K562 (cell line): ENCODE data around the gene CNTNAP4. TPM values are rescaled to one million over a fixed set of nuclear protein-coding genes. Genes with fewer than 3 reads are reported as not detected.

Experiments used
- ATAC-seq: fragments of 200-7000 bp; cut with Tn5 transposase; 3 replicates; pipeline ENCODE4 v1.9.1; 2020; ENCODE audit warnings: moderate library complexity
- BruUV-seq: library from RNA; stranded (reverse); fragments of 400-500 nt; replicated peaks from 2 replicates; lab custom pipeline; 2021; lab: Mats Ljungman, UMichigan
- CTCF ChIA-PET: fragments of 300-600 bp; formaldehyde crosslinking; extraction: SDS; loops from one replicate; lab custom pipeline; 2021; ENCODE audit warnings: low intra/inter-chr PET ratio; lab: Yijun Ruan, JAX
- POLR2A ChIA-PET: fragments of 300-600, 350-650 bp; sonication (Branson Sonifier 250); formaldehyde crosslinking; extraction: SDS; loops from one replicate; lab custom pipeline; 2021; ENCODE audit warnings: antibody characterized with exemption, inconsistent platforms; lab: Yijun Ruan, JAX
- DNase-seq, 4 experiments: peaks; one replicate each; pipeline versions ENCODE4 v3.0.0 to v3.0.0-alpha.2; 2011 to 2018; ENCODE audit warnings: low spot score in 3 of 4, mixed read lengths in 3 of 4; ENCODE audit errors: extremely low read depth in 1 of 4
- FAIRE-seq: peaks from 2 replicates; lab custom pipeline; 2011; peaks lifted over from hg19 to GRCh38; lab: Jason Lieb, UNC
- H2AFZ ChIP-seq: 2 replicates; pipeline ENCODE4 v1.6.0; 2011; ENCODE audit warnings: low read depth, low read length, control low read depth, inconsistent platforms
- H3K27ac ChIP-seq: fragments of 200-600 bp; 3 replicates; pipeline ENCODE4 v1.8.0; 2011; ENCODE audit warnings: low read depth, mild to moderate bottlenecking, control low read depth, inconsistent platforms, low read length, moderate library complexity, mixed read lengths; ENCODE audit errors: extremely low read depth
- H3K27me3 ChIP-seq, 2 experiments: fragments of 300-600 bp in 1 of 2; 2 replicates in 1 of 2; 3 replicates in 1 of 2; pipeline versions ENCODE4 v1.6.0 to v1.8.0; 2011; ENCODE audit warnings: inconsistent platforms in 2 of 2, low read length in 2 of 2, mild to moderate bottlenecking in 1 of 2, mixed read lengths in 1 of 2, moderate library complexity in 1 of 2; ENCODE audit not compliant: control insufficient read depth in 2 of 2, insufficient read depth in 2 of 2
- H3K36me3 ChIP-seq: fragments of 300-600 bp; 3 replicates; pipeline ENCODE4 v1.8.0; 2011; ENCODE audit warnings: mild to moderate bottlenecking, low read length, inconsistent platforms; ENCODE audit not compliant: control insufficient read depth, insufficient read depth
- H3K4me1 ChIP-seq, 2 experiments: fragments of 200-600 bp in 1 of 2; replicated peaks in 1 of 2; 2 replicates in 1 of 2; 3 replicates in 1 of 2; pipeline versions ENCODE4 v1.5.1 to v1.8.0; 2011; ENCODE audit warnings: inconsistent platforms in 2 of 2, low read length in 2 of 2, mild to moderate bottlenecking in 1 of 2, mixed read lengths in 1 of 2, moderate library complexity in 1 of 2; ENCODE audit not compliant: control insufficient read depth in 2 of 2, insufficient read depth in 2 of 2
- H3K4me2 ChIP-seq: 2 replicates; pipeline ENCODE4 v1.6.1; 2011; ENCODE audit warnings: low read length, control low read depth, inconsistent platforms, mixed read lengths; ENCODE audit not compliant: insufficient read depth
- H3K4me3 ChIP-seq: fragments of 200-600 bp; sonication (generic), shearing (Covaris generic); 2 replicates; pipeline ENCODE4 v1.5.1; 2016; ENCODE audit warnings: control low read depth, inconsistent platforms
- H3K79me2 ChIP-seq: fragments of 200-600 bp; 3 replicates; pipeline ENCODE4 v1.8.0; 2011; ENCODE audit warnings: low read length, inconsistent platforms; ENCODE audit not compliant: control insufficient read depth, insufficient read depth
- H3K9ac ChIP-seq, 2 experiments: 2 replicates each; pipeline versions ENCODE4 v1.6.0 to v1.6.1; 2011; ENCODE audit warnings: low read depth in 2 of 2, low read length in 2 of 2, control low read depth in 1 of 2, inconsistent platforms in 1 of 2, mild to moderate bottlenecking in 1 of 2, mixed read lengths in 1 of 2; ENCODE audit not compliant: insufficient read depth in 1 of 2
- H3K9me1 ChIP-seq: one replicate; pipeline ENCODE4 v1.6.0; 2011; ENCODE audit warnings: inconsistent platforms, mild to moderate bottlenecking, low read length, moderate library complexity; ENCODE audit not compliant: control insufficient read depth, insufficient read depth
- H3K9me3 ChIP-seq: replicated peaks from 2 replicates; pipeline ENCODE4 v1.5.1; 2011; ENCODE audit warnings: low read depth, low read length, inconsistent platforms; ENCODE audit not compliant: control insufficient read depth, insufficient read depth
- H4K20me1 ChIP-seq: replicated peaks from 2 replicates; pipeline ENCODE4 v1.6.1; 2011; ENCODE audit warnings: low read length, inconsistent platforms, mixed read lengths; ENCODE audit not compliant: control insufficient read depth, insufficient read depth
- CEBPZ ChIP-seq: fragments of 150-350 bp; IDR thresholded peaks from 2 replicates; pipeline ENCODE4 v1.6.1; 2014; ENCODE audit warnings: low read depth, mild to moderate bottlenecking, low read length, borderline replicate concordance
- CREB5 ChIP-seq: fragments of 250-450 bp; sonication (Bioruptor Pico); IDR thresholded peaks from 2 replicates; pipeline ENCODE4 v1.5.0; 2020; ENCODE audit warnings: mild to moderate bottlenecking
- RERE ChIP-seq: sonication (generic); formaldehyde crosslinking; IDR thresholded peaks from 2 replicates; pipeline ENCODE4 v1.8.0; 2023; ENCODE audit warnings: missing genetic modification reagents, mild to moderate bottlenecking, borderline replicate concordance
- RNF219 ChIP-seq: fragments of 250-450 bp; sonication (Bioruptor Pico); IDR thresholded peaks from 2 replicates; pipeline ENCODE4 v1.5.0; 2022; ENCODE audit warnings: mild to moderate bottlenecking
- SIRT6 ChIP-seq: IDR thresholded peaks from one replicate; pipeline ENCODE4 v1.6.1; 2012; ENCODE audit warnings: low read depth, mild to moderate bottlenecking, control low read depth, inconsistent platforms, low read length, moderate library complexity
- USF2 ChIP-seq: sonication (generic); formaldehyde crosslinking; IDR thresholded peaks from 2 replicates; pipeline ENCODE4 v1.5.0; 2020; ENCODE audit warnings: missing genetic modification reagents
- ZFP30 ChIP-seq: fragments of 250-450 bp; sonication (Bioruptor Pico); IDR thresholded peaks from 2 replicates; pipeline ENCODE4 v1.8.0; 2022; ENCODE audit warnings: moderate library complexity, mild to moderate bottlenecking, inconsistent platforms, borderline replicate concordance
- ZNF274 ChIP-seq: IDR thresholded peaks from 2 replicates; pipeline ENCODE4 v1.6.1; 2011; ENCODE audit warnings: low read depth, mild to moderate bottlenecking, low read length, moderate library complexity, borderline replicate concordance
- WGBS: fragments of 100-300 bp; shearing (Covaris generic); methylation state at CpG from one replicate; pipeline ENCODE4 v1.1.6; 2016; ENCODE audit warnings: low coverage, mixed read lengths; ENCODE audit not compliant: insufficient coverage; ENCODE audit errors: missing lambda C conversion rate; 5-methylcytosine and 5-hydroxymethylcytosine counted together
- in situ Hi-C: fragments of 300-500 bp; cut with MboI; formaldehyde crosslinking; loops from 4 replicates; pipeline ENCODE4 v1.15.0; 2018; ENCODE audit warnings: inconsistent platforms, mixed read lengths
- intact Hi-C: fragments of 100-400 bp; cut with micrococcal nuclease; formaldehyde crosslinking; loops from 2 replicates; pipeline ENCODE4 v1.14.2; 2022
- polyA plus RNA-seq, 8 experiments: library from polyadenylated mRNA; depleted of rRNA in 4 of 8; stranded (reverse) in 5 of 8; unstranded in 3 of 8; fragments of >200 nt; fragmentation: Nextera tagmentation in 2 of 8; fragmentation: Illumina TruSeq in 1 of 8; extraction: Ambion mirVana in 2 of 8; extraction: Trizol in 1 of 8; gene quantifications; 2 replicates each; pipeline versions ENCODE4 v1.2.1 to v1.2.3, GENCODE V29; 2011 to 2014; ENCODE audit warnings: inconsistent platforms in 1 of 8, missing spikeins in 1 of 8
- total RNA-seq, 7 experiments: library from RNA; depleted of rRNA in 6 of 7; stranded (reverse); fragments of >200 nt in 6 of 7; fragmentation: Illumina TruSeq in 2 of 7; extraction: Trizol in 2 of 7; gene quantifications; 2 replicates each; pipeline versions ENCODE4 v1.2.1 to v1.2.3, GENCODE V29; 2011 to 2021; ENCODE audit warnings: low replicate concordance in 1 of 7

Gene CNTNAP4
- total and polyA plus RNA-seq, 9 of the 15 experiments (the other 6 are each of a cell fraction or from before 2014, with no cell fraction given) = not detected

GRCh38 chr16:76565542-76565941, 288.3 kb downstream of the CNTNAP4 start:
- H3K4me2 ChIP-seq = no peak overlapping the region
- no peaks in the 10 kb centered on the region for H4K20me1 ChIP-seq
- intact Hi-C loops = no loop called here
- H3K36me3 ChIP-seq = no peaks in the 10 kb centered on the region
- H3K27ac ChIP-seq = no peak overlapping the region
- DNase-seq (no peak), FAIRE-seq (no peak), ATAC-seq (no peak)
- H2AFZ ChIP-seq = no peak overlapping the region
- H3K9ac ChIP-seq = no peak overlapping the region
- no peak overlapping the region for H3K4me3 ChIP-seq
- no peaks in the 10 kb centered on the region for H3K4me1 ChIP-seq
- POLR2A ChIA-PET = no interaction called here
- 18% methylated on average over 2 of the region's 2 CpGs for WGBS
- no peaks in the 10 kb centered on the region for H3K27me3 ChIP-seq
- H3K79me2 ChIP-seq = no peaks in the 10 kb centered on the region
- BruUV-seq = no TSS peak
- in situ Hi-C loops = no loop called here
- CTCF ChIA-PET = no interaction called here
- no peaks in the 10 kb centered on the region for H3K9me3 ChIP-seq
- H3K9me1 ChIP-seq = no peaks in the 10 kb centered on the region
- TF ChIP-seq ZNF274 (no peak), USF2 (CRISPR knock-in tag) (no peak), RERE (no peak), CREB5 (no peak), ZFP30 (CRISPR knock-in tag) (no peak), SIRT6 (no peak), CEBPZ (no peak), RNF219 (CRISPR knock-in tag) (no peak)
